AG09309 (cell line): ENCODE results near the gene GRIK1.

Experiments
- DNase-seq: peaks from one replicate; pipeline ENCODE4 v3.0.0-alpha.2; 2010; ENCODE audit warnings: low read depth
- H3K4me3 ChIP-seq: 2 replicates; pipeline ENCODE4 v1.5.1; 2011; ENCODE audit warnings: mild to moderate bottlenecking, low read depth, low read length, moderate library complexity; ENCODE audit not compliant: control insufficient read depth
- CTCF ChIP-seq: IDR thresholded peaks from 2 replicates; pipeline ENCODE4 v1.5.1; 2011; ENCODE audit warnings: mild to moderate bottlenecking, low read depth, low read length, inconsistent platforms; ENCODE audit not compliant: insufficient read depth, control insufficient read depth; ENCODE audit errors: missing control alignments

GRIK1 gene

GRCh38 chr21:29749223-29749622 is 190.6 kb downstream of the GRIK1 start:
- DNase-seq: no peak
- no peak for TF ChIP-seq CTCF
- no peak overlapping the region for H3K4me3 ChIP-seq

GRCh38 chr21:29748391-29749167 is 191.2 kb downstream of the GRIK1 start:
- DNase-seq: no peak
- H3K4me3 ChIP-seq: no peak overlapping the region
- no peak for TF ChIP-seq CTCF

DNA sequence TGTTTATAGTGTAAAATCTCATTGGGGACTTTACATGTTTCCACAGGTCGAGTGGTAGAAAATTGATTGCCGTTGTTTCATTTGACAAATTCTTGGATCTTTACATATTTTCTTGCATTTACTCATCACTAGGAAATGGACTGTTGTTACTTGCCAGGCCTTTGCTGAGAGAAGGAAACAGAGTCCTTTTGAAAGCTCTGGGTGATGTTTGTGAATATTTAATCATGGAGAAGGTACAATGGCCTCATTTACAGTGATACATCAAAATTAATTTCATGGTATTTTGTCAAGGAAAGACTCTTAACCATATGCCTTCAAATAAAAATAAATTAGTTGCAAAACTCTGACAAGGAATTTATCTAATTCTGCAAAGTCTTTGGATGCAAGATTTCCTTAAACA is 198.0 kb downstream of the GRIK1 start:
- no peak overlapping the region for H3K4me3 ChIP-seq
- no peak for TF ChIP-seq CTCF
- no peak for DNase-seq

DNA sequence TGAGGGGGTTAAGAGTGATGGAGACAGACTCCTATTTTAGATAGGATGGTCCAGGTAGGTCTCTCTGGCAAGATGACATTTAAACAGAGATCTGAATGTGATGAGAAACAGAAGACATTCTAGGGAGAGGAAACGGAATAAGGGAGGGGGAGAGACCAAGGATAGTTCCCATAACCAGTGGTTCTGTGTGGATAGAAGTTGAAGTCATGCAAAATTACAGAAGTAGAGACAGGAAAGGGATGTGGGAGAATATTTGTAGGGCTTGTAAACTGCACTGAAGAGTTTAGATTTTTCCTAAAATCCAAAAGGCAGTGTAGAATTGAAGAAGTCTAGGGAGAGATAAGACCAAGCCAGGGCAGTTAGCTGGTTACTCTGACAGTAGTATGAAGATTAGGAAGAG is 200.6 kb downstream of the GRIK1 start:
- no peak for DNase-seq
- H3K4me3 ChIP-seq: no peak overlapping the region
- no peak for TF ChIP-seq CTCF

DNA sequence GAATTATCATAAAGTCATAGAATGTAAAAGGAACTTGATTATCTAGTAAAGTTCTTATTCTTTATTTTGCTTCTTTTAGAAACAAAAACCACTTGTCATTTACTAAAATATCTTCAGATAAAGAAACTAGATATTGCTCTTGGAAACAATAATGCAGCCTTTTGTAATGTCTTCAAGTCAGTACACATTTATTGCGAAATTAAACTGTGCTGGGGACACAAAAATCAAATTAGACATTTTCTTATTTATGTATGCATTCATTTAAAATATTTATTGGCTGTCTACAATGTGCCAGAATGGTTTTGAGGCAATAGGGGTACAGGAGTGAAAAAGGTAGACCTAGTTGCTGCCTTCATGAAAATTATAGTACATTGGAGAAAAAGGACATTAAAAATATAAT is 201.1 kb downstream of the GRIK1 start:
- DNase-seq: no peak
- TF ChIP-seq CTCF: no peak
- no peak overlapping the region for H3K4me3 ChIP-seq

DNA sequence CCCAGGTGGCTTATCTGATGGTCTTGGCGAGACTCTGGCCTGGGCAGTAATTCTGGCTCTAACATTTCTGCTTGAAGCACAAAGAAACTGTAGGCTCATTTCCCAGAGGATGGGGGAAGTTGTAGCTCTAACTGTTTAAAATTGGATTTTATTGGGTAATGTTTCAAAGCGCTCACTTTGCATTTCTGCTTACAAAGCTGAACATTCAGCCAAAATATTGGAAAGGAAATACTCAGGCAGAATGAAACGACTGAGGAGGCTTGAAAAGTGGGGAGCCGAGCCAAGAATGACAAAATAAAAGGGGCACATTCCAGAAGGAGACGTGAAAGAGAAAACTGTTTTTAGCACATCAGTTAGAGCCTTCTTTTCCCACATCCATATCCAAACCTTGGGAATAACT is 202.6 kb downstream of the GRIK1 start:
- no peak overlapping the region for H3K4me3 ChIP-seq
- TF ChIP-seq CTCF: no peak
- no peak for DNase-seq
